Hematopoietic multipotent progenitor cell treated with erythropoietin and hydrocortisone succinate and interleukin-3 and kit ligand, for 6 days (in vitro differentiated cells): ENCODE measurements around the gene CADM2.
A peak's percentile ranks its signal among the peaks of the same experiment; 100 is the strongest.

Source experiments
- DNase-seq: peaks from one replicate; pipeline ENCODE4 v3.0.0-alpha.2; 2015

Gene CADM2

GRCh38 chr3:85342915-85343314, 384.1 kb downstream of the CADM2 start:
- DNase-seq: peak; percentile 33

DNA sequence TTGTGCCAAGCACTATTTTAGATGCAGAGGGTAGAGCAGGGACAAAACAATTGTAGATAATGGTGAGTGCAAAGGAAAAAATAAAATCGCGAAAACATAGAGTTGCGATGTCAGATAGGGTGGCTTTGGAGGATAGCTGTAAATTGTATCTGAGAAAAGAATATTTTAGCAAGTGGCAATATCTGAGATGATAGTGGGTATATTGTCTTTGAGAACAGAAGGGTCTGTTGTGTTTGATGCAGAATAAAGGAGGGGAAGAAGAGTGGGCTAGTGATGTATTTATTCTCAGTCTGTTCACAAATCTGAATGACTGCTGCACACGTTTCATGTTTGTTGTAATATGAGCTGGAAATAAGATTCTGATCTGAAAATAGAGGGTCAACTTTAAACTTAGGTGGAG, 396.8 kb downstream of the CADM2 start:
- no peak for DNase-seq

GRCh38 chr3:85360742-85361387, 402.1 kb downstream of the CADM2 start:
- peak; percentile 49 for DNase-seq

DNA sequence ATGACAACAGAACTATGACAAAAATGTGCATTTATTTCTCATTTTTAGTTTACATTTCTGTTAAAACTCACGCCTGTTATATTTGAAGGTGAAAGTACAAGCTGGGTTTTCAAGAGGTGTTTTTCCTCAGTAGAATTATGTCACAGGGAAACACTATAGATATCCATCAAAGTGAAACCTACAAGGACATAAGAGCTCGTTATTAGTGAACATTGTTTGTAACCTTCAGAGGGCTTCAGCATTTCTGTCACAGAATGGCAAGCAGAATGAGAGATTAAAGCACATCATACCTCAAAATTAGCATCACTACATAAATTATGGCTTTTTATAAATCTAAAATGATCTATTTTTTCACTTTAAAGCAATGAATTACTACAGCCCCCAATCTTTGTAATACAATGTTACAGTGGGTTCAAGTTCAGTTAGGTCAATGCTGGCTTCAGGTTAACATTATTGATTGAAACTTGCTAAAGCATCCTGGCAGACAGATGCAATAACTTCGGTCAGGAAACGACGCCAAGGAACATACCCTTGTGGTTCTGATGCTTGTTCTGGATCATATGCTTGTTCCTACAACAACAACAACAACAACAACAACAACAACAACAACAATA, 405.6 kb downstream of the CADM2 start:
- no peak for DNase-seq

GRCh38 chr3:85370341-85370740, 411.6 kb downstream of the CADM2 start:
- DNase-seq: no peak

- no peak for DNase-seq
These were observed 417.3 kb downstream of the CADM2 start for GRCh38 chr3:85376131-85376530.

- DNase-seq: no peak
These were observed 418.3 kb downstream of the CADM2 start for GRCh38 chr3:85377115-85377514.

DNA sequence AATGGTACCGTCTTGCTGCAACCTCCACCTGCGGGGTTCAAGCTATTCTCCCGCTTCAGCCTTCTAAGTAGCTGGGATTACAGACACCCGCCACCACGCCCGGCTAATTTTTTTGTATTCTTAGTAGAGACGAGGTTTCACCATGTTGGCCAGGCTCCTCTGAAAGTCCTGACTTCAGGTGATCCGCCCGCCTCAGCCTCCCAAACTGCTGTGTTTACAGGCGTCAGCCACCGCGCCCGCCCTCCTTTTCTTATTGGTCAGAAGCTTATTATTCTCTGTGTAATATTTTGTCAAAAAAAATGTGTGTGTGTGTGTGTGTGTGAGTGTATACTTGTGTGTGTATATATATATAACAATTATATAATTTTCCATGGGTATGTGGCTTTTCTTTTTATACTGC, 425.6 kb downstream of the CADM2 start:
- DNase-seq: no peak

DNA sequence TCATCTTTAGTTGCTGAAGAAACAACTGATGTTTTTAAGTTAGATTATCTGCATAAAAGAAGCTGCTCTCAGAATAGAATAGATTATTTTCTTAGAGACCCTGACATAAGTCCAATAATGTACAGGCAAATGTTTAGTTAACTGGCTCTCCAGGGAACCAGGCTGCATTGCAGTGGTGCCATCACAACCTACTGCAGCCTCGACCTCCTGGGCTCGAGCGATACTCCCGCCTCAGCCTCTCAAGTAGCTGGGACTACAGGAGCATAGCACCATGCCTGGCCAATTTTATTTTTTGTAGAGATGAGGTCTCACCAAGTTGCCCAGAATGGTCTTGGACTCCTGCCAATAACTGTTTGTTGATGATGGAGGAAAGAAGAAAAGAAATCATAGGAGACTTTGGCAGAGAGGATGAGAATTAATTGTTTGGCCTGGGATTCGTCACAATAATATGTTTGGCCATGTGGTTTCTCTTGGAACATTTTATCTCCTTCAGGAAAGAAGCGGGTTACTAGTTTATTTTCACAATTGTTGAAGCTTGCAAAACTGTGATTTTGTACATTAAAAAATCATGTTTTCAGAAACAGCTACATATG, 429.2 kb downstream of the CADM2 start:
- no peak for DNase-seq

DNA sequence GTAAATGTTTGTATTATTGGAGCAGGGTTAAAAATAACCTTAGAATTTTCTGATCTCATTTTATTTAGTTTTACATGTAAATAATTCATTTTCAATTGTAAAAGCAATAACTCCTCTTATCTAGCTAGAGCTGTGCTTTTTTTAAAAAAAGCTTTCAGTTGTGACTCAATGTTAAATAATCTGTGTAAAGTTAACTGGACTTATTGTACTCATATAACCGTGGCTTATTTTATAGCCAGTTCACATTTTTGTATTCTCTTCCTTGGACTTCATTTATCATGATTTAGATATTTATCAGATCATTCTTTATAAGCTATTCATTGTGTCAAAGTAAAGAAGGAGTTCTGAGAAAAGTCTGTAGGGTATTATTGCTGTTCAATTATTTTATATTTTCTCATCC, 435.6 kb downstream of the CADM2 start:
- no peak for DNase-seq

- DNase-seq: no peak
These were observed 438.6 kb downstream of the CADM2 start for GRCh38 chr3:85397434-85397833.

DNA sequence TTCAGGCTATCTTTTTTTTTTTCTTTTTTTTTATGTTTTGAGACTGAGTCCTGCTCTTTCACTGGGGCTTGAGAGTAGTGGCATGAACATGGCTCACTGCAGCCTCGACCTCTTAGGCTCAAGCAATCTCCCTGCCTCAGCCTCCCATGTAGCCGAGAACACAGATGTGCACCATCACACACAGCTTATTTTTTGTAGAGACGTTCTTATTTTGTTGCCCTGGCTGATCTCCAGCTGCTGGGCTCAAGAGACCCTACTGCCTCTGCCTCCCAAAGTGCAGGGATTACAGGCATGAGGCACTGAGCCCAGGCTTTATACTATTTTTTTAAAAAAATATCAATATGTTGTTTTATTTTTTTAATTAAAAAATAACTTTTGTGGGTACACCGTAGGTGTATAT, 467.3 kb downstream of the CADM2 start:
- DNase-seq: no peak

DNA sequence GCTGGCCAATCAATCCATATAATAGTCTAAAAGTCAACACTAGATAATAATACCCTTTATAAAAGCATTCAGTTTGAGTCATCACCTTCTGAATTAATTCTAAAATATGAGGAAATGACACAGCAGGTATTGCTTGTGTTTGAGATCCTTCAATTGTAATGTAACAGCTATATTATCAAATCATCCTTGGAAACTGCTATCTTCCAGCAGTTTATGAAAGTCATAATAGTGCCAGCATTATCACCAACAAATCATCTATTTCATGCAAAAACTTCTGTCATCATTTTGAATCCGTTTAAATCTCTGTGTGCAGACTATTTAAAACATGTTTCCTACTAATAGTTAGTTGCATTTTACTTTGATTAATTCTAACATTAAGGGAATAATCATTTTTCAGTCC, 468.7 kb downstream of the CADM2 start:
- no peak for DNase-seq

DNA sequence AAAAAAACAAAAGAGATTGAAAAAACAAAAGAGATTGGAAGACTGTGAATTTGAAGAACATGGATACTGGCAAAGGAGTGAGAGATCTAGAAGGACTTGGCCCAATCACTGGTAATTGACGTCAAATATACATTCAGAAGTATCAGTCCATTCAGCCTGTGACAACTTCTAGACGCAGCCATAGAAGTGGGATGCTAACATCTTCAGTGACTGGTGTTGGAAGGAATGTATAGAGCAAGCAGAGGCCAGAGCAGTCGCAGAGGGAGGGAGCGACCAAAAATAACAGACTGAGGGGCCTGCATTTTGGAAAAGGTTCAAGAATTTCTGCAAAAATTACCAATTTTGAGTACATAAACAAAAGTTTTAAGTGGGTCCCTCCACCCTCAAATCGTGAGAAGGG, 473.3 kb downstream of the CADM2 start:
- DNase-seq: no peak

- no peak for DNase-seq
These were observed 474.5 kb downstream of the CADM2 start for GRCh38 chr3:85433319-85433718.

DNA sequence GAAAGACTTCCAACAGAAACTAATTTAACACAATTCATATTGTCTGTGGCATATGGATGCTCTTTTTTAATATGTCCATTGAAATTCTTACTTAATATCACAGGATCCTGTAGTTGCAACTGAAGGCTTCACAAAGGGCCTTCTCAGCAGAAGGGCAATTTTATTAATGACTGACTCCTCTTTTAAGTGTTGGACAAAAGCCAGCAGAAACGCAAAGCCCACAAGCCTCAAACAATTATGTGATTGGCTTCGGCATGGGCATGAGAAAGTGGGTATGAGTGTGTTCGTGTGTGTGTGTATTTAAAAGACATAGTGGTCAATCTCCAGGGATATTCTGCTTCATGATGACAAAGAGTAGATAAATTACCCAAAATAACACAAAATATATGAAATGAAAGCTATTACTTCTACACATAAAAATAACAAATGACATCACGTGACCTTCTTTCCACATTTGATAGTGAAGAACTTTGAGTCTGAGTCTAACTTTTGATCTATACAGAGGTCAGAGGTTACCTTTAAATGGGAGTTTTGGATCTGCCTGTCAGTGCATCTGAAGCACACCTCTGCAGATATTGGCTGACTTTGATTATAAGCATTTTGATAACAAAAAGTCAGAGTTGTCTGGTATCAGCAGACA, 496.9 kb downstream of the CADM2 start:
- DNase-seq: no peak

DNA sequence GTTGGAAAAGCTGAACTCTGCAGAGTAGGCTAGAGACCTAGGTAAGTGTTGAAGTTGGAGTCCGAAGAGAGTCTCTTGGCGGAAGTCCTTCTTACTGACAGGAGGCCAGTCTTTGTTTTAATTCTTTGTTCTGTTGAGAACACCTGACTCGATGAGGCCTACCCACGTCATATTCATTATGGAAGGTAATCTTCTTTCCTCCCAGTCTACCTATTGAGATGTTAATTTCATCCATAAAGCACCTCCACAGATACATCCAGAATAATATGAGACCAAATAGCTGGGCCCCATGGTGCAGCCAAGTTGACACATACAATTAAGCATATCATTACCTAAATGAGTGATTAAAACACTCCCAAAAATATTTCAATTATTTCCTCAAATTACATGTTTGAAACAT, 515.5 kb downstream of the CADM2 start:
- DNase-seq: no peak

DNA sequence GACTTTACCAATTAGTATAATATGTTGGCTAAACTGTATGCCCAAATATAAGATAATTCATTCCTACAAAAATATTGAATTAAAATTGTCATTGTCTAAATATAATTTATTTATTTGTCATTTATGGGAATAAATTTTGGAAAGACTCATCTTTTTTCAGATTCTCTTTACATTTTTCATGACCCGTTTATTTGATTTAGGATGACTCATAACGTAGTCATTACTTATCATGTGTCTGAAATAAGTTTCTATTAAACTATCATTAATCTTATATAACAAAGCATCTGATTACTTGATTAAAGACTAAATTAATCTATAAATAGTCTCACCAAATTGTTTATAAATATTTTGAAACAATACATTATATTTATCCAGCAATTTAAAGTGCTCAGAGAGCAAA, 516.6 kb downstream of the CADM2 start:
- no peak for DNase-seq

DNA sequence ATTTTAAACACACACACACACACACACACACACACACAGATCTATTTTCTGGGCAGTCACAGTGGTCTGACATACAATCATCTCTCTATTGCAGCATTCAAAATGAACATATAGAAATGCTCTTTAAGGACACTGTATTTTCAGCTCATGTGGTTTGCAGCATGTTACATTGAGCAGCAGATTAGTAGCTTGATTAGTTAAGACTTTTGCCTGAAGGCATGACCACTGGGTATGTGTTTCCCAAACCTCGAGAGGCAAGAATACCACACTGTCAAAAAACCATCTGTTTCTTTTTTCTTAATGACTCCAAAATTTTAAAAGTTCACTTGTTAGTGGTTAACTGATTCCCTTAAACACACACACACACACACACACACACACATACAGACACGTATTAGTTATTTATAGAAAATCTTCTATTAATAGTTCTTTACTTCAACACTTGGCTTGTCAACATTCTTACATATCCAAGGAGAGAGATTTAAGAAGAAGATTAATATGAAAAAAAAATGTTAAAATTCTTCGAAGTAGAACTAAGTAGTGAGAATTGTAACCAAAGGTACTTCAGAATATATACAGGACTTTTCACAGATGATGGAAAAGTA, 518.2 kb downstream of the CADM2 start:
- no peak for DNase-seq

GRCh38 chr3:85481411-85482212, 522.8 kb downstream of the CADM2 start:
- no peak for DNase-seq

DNA sequence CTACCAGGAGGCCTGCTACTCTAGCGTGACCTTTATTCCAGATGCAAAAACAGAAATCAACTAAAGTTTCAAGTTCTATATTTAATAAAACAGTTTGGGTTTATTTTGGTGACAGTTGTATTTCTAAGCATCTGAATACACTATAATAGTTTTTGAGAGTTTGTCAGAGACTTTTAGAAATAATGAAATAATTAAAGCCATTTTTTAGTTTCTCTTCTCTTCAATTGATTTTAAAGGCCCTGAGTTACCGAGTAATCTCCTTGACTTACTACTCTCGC, 523.4 kb downstream of the CADM2 start:
- DNase-seq: no peak

GRCh38 chr3:85483986-85484385, 525.2 kb downstream of the CADM2 start:
- no peak for DNase-seq

GRCh38 chr3:85487375-85487774, 528.6 kb downstream of the CADM2 start:
- DNase-seq: no peak
